Uterus (tissue), 2 donors: ENCODE data around the gene CHCHD4.

Experiments used
- CTCF ChIP-seq, 4 experiments: fragments of 200-600 bp in 2 of 4; fragments of 450-650 bp in 2 of 4; sonication (generic) in 2 of 4; IDR thresholded peaks; one replicate each; pipeline ENCODE4 v1.5.1; 2016 to 2019; ENCODE audit warnings: antibody characterized with exemption in 4 of 4, mild to moderate bottlenecking in 2 of 4, moderate library complexity in 1 of 4
- POLR2A ChIP-seq, 2 donors: fragments of 450-650 bp; IDR thresholded peaks; one replicate each; pipeline ENCODE4 v1.6.1; 2016; ENCODE audit warnings: antibody characterized with exemption in 2 of 2, mild to moderate bottlenecking in 1 of 2, moderate library complexity in 1 of 2

- TF ChIP-seq CTCF (IDR thresholded peaks at IDR 0.05) (no peak), POLR2A (IDR thresholded peaks at IDR 0.05) (no peak)
These were observed 32.3 kb upstream of the CHCHD4 start for GRCh38 chr3:14156843-14157561.
